HUES6 (cell line): ENCODE results near the gene PCAT6.

ENCODE experiments used
- H3K27ac ChIP-seq: 2 replicates; pipeline ENCODE4 v1.7.0; 2013; ENCODE audit warnings: low read depth, mild to moderate bottlenecking, low read length, inconsistent platforms
- H3K27me3 ChIP-seq: 2 replicates; pipeline ENCODE4 v1.6.1; 2013; ENCODE audit warnings: low read length; ENCODE audit not compliant: control insufficient read depth, insufficient read depth
- H3K36me3 ChIP-seq: 2 replicates; pipeline ENCODE4 v1.6.1; 2013; ENCODE audit warnings: low read length; ENCODE audit not compliant: control insufficient read depth, insufficient read depth
- H3K4me1 ChIP-seq: 2 replicates; pipeline ENCODE4 v1.6.1; 2013; ENCODE audit warnings: low read length; ENCODE audit not compliant: control insufficient read depth, insufficient read depth
- H3K4me3 ChIP-seq: 2 replicates; pipeline ENCODE4 v1.5.1; 2013; ENCODE audit warnings: low read depth, low read length
- H3K9ac ChIP-seq: one replicate; pipeline ENCODE4 v1.6.1; 2013; ENCODE audit warnings: mild to moderate bottlenecking, low read length
- H3K9me3 ChIP-seq: 2 replicates; pipeline ENCODE4 v1.6.1; 2013; ENCODE audit warnings: low read depth, low read length; ENCODE audit not compliant: control insufficient read depth, insufficient read depth

Gene PCAT6

GRCh38 chr1:202852163-202852904, 41.6 kb downstream of the PCAT6 start:
- no peak overlapping the region for H3K9ac ChIP-seq
- no peak overlapping the region for H3K27ac ChIP-seq
- peaks cover 36% of the 10 kb centered on the region for H3K36me3 ChIP-seq
- H3K27me3 ChIP-seq = no peaks in the 10 kb centered on the region
- no peaks in the 10 kb centered on the region for H3K4me1 ChIP-seq
- no peaks in the 10 kb centered on the region for H3K9me3 ChIP-seq
- H3K4me3 ChIP-seq = no peak overlapping the region

GRCh38 chr1:202854787-202855186, 44.0 kb downstream of the PCAT6 start:
- Histone ChIP-seq H3K9me3 (no peaks in the 10 kb centered on the region), H3K27me3 (no peaks in the 10 kb centered on the region), H3K4me1 (no peaks in the 10 kb centered on the region), H3K36me3 (peaks cover 54% of the 10 kb centered on the region), H3K27ac (no peak overlapping the region), H3K9ac (no peak overlapping the region), H3K4me3 (no peak overlapping the region)

GRCh38 chr1:202856014-202856413, 45.3 kb downstream of the PCAT6 start:
- Histone ChIP-seq H3K9me3 (no peaks in the 10 kb centered on the region), H3K4me1 (no peaks in the 10 kb centered on the region), H3K4me3 (no peak overlapping the region), H3K27ac (no peak overlapping the region), H3K36me3 (peaks cover 48% of the 10 kb centered on the region), H3K27me3 (no peaks in the 10 kb centered on the region), H3K9ac (no peak overlapping the region)

GRCh38 chr1:202857136-202857610, 46.4 kb downstream of the PCAT6 start:
- no peaks in the 10 kb centered on the region for H3K4me1 ChIP-seq
- no peak overlapping the region for H3K9ac ChIP-seq
- no peak overlapping the region for H3K27ac ChIP-seq
- no peaks in the 10 kb centered on the region for H3K9me3 ChIP-seq
- H3K4me3 ChIP-seq = no peak overlapping the region
- peaks cover 43% of the 10 kb centered on the region for H3K36me3 ChIP-seq
- H3K27me3 ChIP-seq = no peaks in the 10 kb centered on the region

- Histone ChIP-seq H3K27ac (no peak overlapping the region), H3K4me1 (no peaks in the 10 kb centered on the region), H3K9me3 (no peaks in the 10 kb centered on the region), H3K9ac (no peak overlapping the region), H3K36me3 (peaks cover 43% of the 10 kb centered on the region), H3K27me3 (no peaks in the 10 kb centered on the region), H3K4me3 (no peak overlapping the region)
These were observed 47.6 kb downstream of the PCAT6 start for GRCh38 chr1:202858331-202858730.

- H3K9ac ChIP-seq = no peak overlapping the region
These were observed 48.1 kb downstream of the PCAT6 start for GRCh38 chr1:202858789-202859414.

GRCh38 chr1:202860744-202861419, 50.1 kb downstream of the PCAT6 start:
- Histone ChIP-seq H3K9me3 (no peaks in the 10 kb centered on the region), H3K9ac (peak overlapping the region; percentile 88), H3K36me3 (peaks cover 31% of the 10 kb centered on the region), H3K4me1 (no peaks in the 10 kb centered on the region), H3K27me3 (no peaks in the 10 kb centered on the region), H3K27ac (peak overlapping the region; percentile 79), H3K4me3 (peak overlapping the region; percentile 72)

More at GRCh38 chr1:202858789-202859414, 48.1 kb downstream of the PCAT6 start:
- Histone ChIP-seq H3K4me3 (no peak overlapping the region), H3K27me3 (no peaks in the 10 kb centered on the region), H3K9me3 (no peaks in the 10 kb centered on the region), H3K4me1 (no peaks in the 10 kb centered on the region), H3K36me3 (peaks cover 43% of the 10 kb centered on the region), H3K27ac (no peak overlapping the region)
